SK-N-SH (cell line): Measurements from ENCODE around the gene SRGN. TPM values are rescaled to one million over a fixed set of nuclear protein-coding genes. Genes with fewer than 3 reads are reported as not detected.

Experiments used
- CTCF ChIA-PET: fragments of 300-600, 350-600 bp; formaldehyde crosslinking; extraction: SDS; loops from one replicate; lab custom pipeline; 2021; lab: Yijun Ruan, JAX
- POLR2A ChIA-PET: fragments of 350-600 bp; sonication (Branson Sonifier 250); formaldehyde crosslinking; extraction: SDS; loops from one replicate; lab custom pipeline; 2020; ENCODE audit warnings: antibody characterized with exemption, inconsistent platforms; lab: Yijun Ruan, JAX
- DNase-seq: peaks from one replicate; pipeline ENCODE4 v3.0.0; 2012
- H2AFZ ChIP-seq: fragments of 200-600 bp; sonication (generic); 2 replicates; pipeline ENCODE4 v1.8.1; 2016; ENCODE audit warnings: antibody characterized with exemption, mild to moderate bottlenecking, low read depth
- H3F3A ChIP-seq: fragments of 200-600 bp; sonication (generic); replicated peaks from 2 replicates; pipeline ENCODE3; 2016; ENCODE audit warnings: antibody characterized with exemption, mild to moderate bottlenecking; ENCODE audit not compliant: insufficient read depth
- H3K27ac ChIP-seq, 2 experiments: fragments of 200-500 bp in 1 of 2; fragments of 200-600 bp in 1 of 2; sonication (Bioruptor generic) in 1 of 2; sonication (generic), shearing (Covaris generic) in 1 of 2; 2 replicates each; pipeline versions ENCODE4 v1.5.1 to v1.6.1; 2014 to 2016; ENCODE audit warnings: low read depth in 2 of 2, inconsistent platforms in 1 of 2, low read length in 1 of 2, mild to moderate bottlenecking in 1 of 2, mixed read lengths in 1 of 2
- H3K27me3 ChIP-seq: fragments of 200-600 bp; sonication (generic), shearing (Covaris generic); 2 replicates; pipeline ENCODE4 v1.6.1; 2016; ENCODE audit warnings: mixed run types; ENCODE audit not compliant: insufficient read depth
- H3K36me3 ChIP-seq, 2 experiments: fragments of 200-500 bp in 1 of 2; fragments of 200-600 bp in 1 of 2; sonication (Bioruptor generic) in 1 of 2; sonication (generic) in 1 of 2; replicated peaks in 1 of 2; 2 replicates each; pipeline versions ENCODE3 to v1.5.1; 2014 to 2016; ENCODE audit warnings: low read length in 1 of 2, mild to moderate bottlenecking in 1 of 2; ENCODE audit not compliant: insufficient read depth in 2 of 2, control insufficient read depth in 1 of 2
- H3K4me1 ChIP-seq, 2 experiments: fragments of 200-500 bp in 1 of 2; fragments of 200-600 bp in 1 of 2; sonication (Bioruptor generic) in 1 of 2; sonication (generic), shearing (Covaris generic) in 1 of 2; 2 replicates each; pipeline versions ENCODE4 v1.5.1 to v1.6.1; 2014 to 2016; ENCODE audit warnings: low read depth in 1 of 2, low read length in 1 of 2, mixed run types in 1 of 2; ENCODE audit not compliant: insufficient read depth in 2 of 2, control insufficient read depth in 1 of 2
- H3K4me2 ChIP-seq: fragments of 200-600 bp; sonication (generic), shearing (Covaris generic); 2 replicates; pipeline ENCODE4 v1.6.1; 2017; ENCODE audit warnings: mixed run types
- H3K4me3 ChIP-seq, 2 experiments: fragments of 200-500 bp in 1 of 2; fragments of 200-600 bp in 1 of 2; sonication (Bioruptor generic) in 1 of 2; sonication (generic), shearing (Covaris generic) in 1 of 2; 2 replicates each; pipeline versions ENCODE4 v1.5.1 to v1.8.1; 2014 to 2016; ENCODE audit warnings: low read depth in 2 of 2, inconsistent platforms in 1 of 2, low read length in 1 of 2, mild to moderate bottlenecking in 1 of 2, mixed read lengths in 1 of 2, moderate library complexity in 1 of 2
- H3K79me2 ChIP-seq: fragments of 200-600 bp; sonication (generic); 2 replicates; pipeline ENCODE4 v1.8.1; 2017; ENCODE audit warnings: mild to moderate bottlenecking; ENCODE audit not compliant: insufficient read depth
- H3K9ac ChIP-seq: fragments of 200-600 bp; sonication (generic); 2 replicates; pipeline ENCODE4 v1.6.1; 2017; ENCODE audit warnings: mixed run types
- H3K9me2 ChIP-seq: fragments of 200-600 bp; sonication (generic); 2 replicates; pipeline ENCODE4 v1.6.1; 2017; ENCODE audit warnings: mixed run types
- H3K9me3 ChIP-seq: fragments of 200-600 bp; sonication (generic); 2 replicates; pipeline ENCODE4 v1.6.1; 2017; ENCODE audit warnings: mixed run types, mild to moderate bottlenecking, moderate library complexity
- H4K20me1 ChIP-seq: fragments of 200-600 bp; sonication (generic); 2 replicates; pipeline ENCODE4 v1.6.1; 2017; ENCODE audit warnings: mild to moderate bottlenecking, mixed run types; ENCODE audit not compliant: insufficient read depth
- ELF1 ChIP-seq: IDR thresholded peaks from 2 replicates; pipeline ENCODE4 v1.4.0; 2012
- EP300 ChIP-seq, 2 experiments: IDR thresholded peaks; 2 replicates each; pipeline versions ENCODE4 v1.4.0 to v1.6.1; 2012; ENCODE audit warnings: borderline replicate concordance in 1 of 2, low read depth in 1 of 2, low read length in 1 of 2
- GATA2 ChIP-seq: sonication (generic); formaldehyde crosslinking; IDR thresholded peaks from 2 replicates; pipeline ENCODE4 v1.5.0; 2020; ENCODE audit warnings: mild to moderate bottlenecking, missing genetic modification reagents
- MAX ChIP-seq: IDR thresholded peaks from 2 replicates; pipeline ENCODE4 v1.4.0; 2012; ENCODE audit warnings: low read depth
- RAD21 ChIP-seq: IDR thresholded peaks from 2 replicates; pipeline ENCODE4 v1.6.1; 2012; ENCODE audit warnings: mild to moderate bottlenecking, low read length
- RCOR1 ChIP-seq: fragments of 150-350 bp; IDR thresholded peaks from 2 replicates; pipeline ENCODE4 v1.6.1; 2017; ENCODE audit warnings: antibody characterized with exemption, low read length
- RXRA ChIP-seq: IDR thresholded peaks from 2 replicates; pipeline ENCODE4 v1.4.0; 2012; ENCODE audit warnings: low read depth, mild to moderate bottlenecking, borderline replicate concordance
- SIN3A ChIP-seq: IDR thresholded peaks from 2 replicates; pipeline ENCODE4 v1.6.1; 2012; ENCODE audit warnings: low read depth, mild to moderate bottlenecking, low read length, moderate library complexity, borderline replicate concordance
- WGBS: methylation state at CpG from one replicate; pipeline ENCODE4 v1.1.6; 2017; ENCODE audit warnings: low lambda C conversion rate; 5-methylcytosine and 5-hydroxymethylcytosine counted together
- polyA plus RNA-seq, 3 experiments: library from polyadenylated mRNA; depleted of rRNA; stranded (reverse); fragments of >200 nt; gene quantifications; 2 replicates each; pipeline ENCODE4 v1.2.3, GENCODE V29; 2012
- TF ChIP-seq, protein P1 (sequence below): fragments of 150-350 bp; IDR thresholded peaks from 2 replicates; pipeline ENCODE4 v1.6.1; 2016; ENCODE audit warnings: mild to moderate bottlenecking, low read depth, low read length
- TF ChIP-seq, protein P2 (sequence below): IDR thresholded peaks from 2 replicates; pipeline ENCODE4 v1.4.0; 2012; ENCODE audit warnings: low read depth, borderline replicate concordance

The SRGN gene
- polyA plus RNA-seq, 1 of the 3 experiments (the other 2 are of a cell fraction), result 0.10 TPM

DNA sequence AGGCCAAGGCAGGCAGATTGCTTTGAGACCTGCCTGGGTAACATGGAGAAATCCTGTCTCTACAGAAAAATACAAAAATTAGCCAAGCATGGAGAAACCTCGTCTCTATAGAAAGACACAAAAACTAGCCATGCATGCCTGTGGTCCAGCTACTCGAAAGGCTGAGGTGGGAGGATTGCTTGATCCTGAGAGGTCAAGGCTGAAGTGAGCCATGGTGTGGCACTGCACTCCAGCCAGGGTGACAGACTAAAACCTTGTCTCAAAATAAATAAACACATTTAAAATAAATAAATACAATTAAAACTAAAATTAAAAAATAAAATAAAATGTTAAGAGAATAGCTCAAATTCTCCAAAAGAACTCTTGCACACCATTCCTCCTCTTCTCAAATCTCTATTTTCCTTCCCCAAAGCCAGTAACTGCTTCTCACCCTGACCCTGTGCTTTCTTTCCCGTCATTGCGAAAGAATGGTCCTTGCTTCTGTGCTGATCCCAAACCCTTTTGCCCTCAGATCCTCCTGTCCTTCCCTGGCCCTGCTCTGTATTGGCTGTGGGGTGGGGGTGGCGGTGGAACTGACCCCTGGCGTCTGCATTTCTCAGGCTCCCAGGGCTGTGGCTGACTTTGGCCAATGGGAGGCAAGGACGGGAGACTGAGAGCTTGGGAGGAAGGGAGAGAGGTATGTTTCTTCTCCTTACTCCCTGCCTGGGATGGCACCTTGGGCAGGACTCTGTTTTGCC lies 12.4 kb downstream of the SRGN start:
- H3K27me3 ChIP-seq, result no peaks in the 10 kb centered on the region

DNA sequence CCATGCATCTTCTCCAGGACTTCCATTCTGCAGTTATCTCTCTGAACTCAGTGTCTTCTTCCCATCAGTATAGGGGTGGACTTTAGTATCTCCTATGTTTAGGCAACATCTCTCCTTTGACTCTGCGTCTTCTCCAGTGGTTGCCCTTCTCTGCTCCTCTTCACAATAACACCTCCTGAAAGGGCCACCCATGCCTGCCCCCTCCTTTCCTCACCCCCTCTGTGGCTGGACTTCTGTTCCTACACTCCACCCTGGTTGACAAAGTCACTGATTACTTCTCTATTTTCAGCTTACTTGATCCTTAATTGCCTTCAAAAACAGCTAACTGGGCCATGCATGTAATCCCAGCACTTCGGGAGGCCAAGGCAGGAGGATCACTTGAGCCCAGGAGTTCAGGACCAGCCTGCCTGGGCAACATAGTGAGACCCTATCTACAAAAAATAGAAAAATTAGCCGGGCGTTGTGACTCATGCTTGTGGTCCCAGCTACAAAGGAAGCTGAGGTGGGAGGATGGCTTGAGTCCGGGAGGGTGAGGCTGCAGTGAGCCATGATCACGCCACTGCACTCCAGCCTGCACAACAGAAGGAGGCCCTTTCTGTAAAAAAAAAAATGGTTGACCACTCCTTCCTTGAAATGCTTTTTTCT lies 13.7 kb downstream of the SRGN start:
- Histone ChIP-seq H3K79me2 (no peaks in the 10 kb centered on the region), H3K4me2 (no peak overlapping the region), H3K27ac (no peak overlapping the region), H3K36me3 (no peaks in the 10 kb centered on the region), H4K20me1 (no peaks in the 10 kb centered on the region), H3F3A (no peaks in the 10 kb centered on the region), H3K4me3 (no peak overlapping the region), H3K9me2 (no peaks in the 10 kb centered on the region), H2AFZ (no peak overlapping the region), H3K4me1 (no peaks in the 10 kb centered on the region)
- no peak for DNase-seq
- 62% methylated on average over 6 of the region's 6 CpGs for WGBS
- CTCF ChIA-PET, result interaction anchor here (1.0 to 1.6 kb wide), 2 partner anchors 97 to 146 kb away, joined by 3 to 5 read pairs; partner anchors contain the start of gene DDX21
- POLR2A ChIA-PET, result no interaction called here
- TF ChIP-seq RCOR1 (no peak), RAD21 (no peak), EP300 (IDR thresholded peaks at IDR 0.05; ENCODE audit: borderline replicate concordance in 1 of 2, low read depth in 1 of 2, low read length in 1 of 2) (no peak), MAX (no peak), SIN3A (no peak), ELF1 (no peak), RXRA (no peak), GATA2 (CRISPR knock-in tag) (no peak)
- TF ChIP-seq, protein P1, sequence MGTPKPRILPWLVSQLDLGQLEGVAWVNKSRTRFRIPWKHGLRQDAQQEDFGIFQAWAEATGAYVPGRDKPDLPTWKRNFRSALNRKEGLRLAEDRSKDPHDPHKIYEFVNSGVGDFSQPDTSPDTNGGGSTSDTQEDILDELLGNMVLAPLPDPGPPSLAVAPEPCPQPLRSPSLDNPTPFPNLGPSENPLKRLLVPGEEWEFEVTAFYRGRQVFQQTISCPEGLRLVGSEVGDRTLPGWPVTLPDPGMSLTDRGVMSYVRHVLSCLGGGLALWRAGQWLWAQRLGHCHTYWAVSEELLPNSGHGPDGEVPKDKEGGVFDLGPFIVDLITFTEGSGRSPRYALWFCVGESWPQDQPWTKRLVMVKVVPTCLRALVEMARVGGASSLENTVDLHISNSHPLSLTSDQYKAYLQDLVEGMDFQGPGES, result no peak
- TF ChIP-seq, protein P2, sequence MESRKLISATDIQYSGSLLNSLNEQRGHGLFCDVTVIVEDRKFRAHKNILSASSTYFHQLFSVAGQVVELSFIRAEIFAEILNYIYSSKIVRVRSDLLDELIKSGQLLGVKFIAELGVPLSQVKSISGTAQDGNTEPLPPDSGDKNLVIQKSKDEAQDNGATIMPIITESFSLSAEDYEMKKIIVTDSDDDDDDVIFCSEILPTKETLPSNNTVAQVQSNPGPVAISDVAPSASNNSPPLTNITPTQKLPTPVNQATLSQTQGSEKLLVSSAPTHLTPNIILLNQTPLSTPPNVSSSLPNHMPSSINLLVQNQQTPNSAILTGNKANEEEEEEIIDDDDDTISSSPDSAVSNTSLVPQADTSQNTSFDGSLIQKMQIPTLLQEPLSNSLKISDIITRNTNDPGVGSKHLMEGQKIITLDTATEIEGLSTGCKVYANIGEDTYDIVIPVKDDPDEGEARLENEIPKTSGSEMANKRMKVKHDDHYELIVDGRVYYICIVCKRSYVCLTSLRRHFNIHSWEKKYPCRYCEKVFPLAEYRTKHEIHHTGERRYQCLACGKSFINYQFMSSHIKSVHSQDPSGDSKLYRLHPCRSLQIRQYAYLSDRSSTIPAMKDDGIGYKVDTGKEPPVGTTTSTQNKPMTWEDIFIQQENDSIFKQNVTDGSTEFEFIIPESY, result no peak
- TF ChIP-seq, all 33 proteins: peak for 0
- Histone ChIP-seq H3K27me3 (no peaks in the 10 kb centered on the region), H3K9ac (no peak overlapping the region), H3K9me3 (no peaks in the 10 kb centered on the region)

More for the DNA sequence above, 12.4 kb downstream of the SRGN start:
- ChIA-PET POLR2A (interaction anchor here (0.6 kb wide), 1 partner anchor 151 kb away, joined by 3 read pairs; no protein-coding TSS in a partner anchor), CTCF (interaction anchor here (1.3 to 1.6 kb wide), 2 partner anchors 95 to 145 kb away, joined by 3 to 5 read pairs; partner anchors contain the start of gene DDX21)
- no peak for DNase-seq
- no peaks in the 10 kb centered on the region for H3K79me2 ChIP-seq
- no peak overlapping the region for H3K4me3 ChIP-seq
- WGBS, result 64% methylated on average over 7 of the region's 7 CpGs
- H3K9me2 ChIP-seq, result no peaks in the 10 kb centered on the region
- no peaks in the 10 kb centered on the region for H4K20me1 ChIP-seq
- H3F3A ChIP-seq, result no peaks in the 10 kb centered on the region
- no peaks in the 10 kb centered on the region for H3K36me3 ChIP-seq
- no peaks in the 10 kb centered on the region for H3K4me1 ChIP-seq
- H2AFZ ChIP-seq, result no peak overlapping the region
- no peak for TF ChIP-seq ELF1
- H3K27ac ChIP-seq, result no peak overlapping the region
- H3K9ac ChIP-seq, result no peak overlapping the region
- H3K4me2 ChIP-seq, result no peak overlapping the region
- no peaks in the 10 kb centered on the region for H3K9me3 ChIP-seq
